ENCODE data around the gene DHCR7.
"Not testable (repeated sequence)": the region's sequence is repeated elsewhere in the genome, so short reads cannot be mapped to it uniquely, and the experiment has no call there.

DHCR7 gene

GRCh38 chr11:71436861-71437260 lies 11.3 kb downstream of the DHCR7 start:
- DNase-seq = no peak

DNA sequence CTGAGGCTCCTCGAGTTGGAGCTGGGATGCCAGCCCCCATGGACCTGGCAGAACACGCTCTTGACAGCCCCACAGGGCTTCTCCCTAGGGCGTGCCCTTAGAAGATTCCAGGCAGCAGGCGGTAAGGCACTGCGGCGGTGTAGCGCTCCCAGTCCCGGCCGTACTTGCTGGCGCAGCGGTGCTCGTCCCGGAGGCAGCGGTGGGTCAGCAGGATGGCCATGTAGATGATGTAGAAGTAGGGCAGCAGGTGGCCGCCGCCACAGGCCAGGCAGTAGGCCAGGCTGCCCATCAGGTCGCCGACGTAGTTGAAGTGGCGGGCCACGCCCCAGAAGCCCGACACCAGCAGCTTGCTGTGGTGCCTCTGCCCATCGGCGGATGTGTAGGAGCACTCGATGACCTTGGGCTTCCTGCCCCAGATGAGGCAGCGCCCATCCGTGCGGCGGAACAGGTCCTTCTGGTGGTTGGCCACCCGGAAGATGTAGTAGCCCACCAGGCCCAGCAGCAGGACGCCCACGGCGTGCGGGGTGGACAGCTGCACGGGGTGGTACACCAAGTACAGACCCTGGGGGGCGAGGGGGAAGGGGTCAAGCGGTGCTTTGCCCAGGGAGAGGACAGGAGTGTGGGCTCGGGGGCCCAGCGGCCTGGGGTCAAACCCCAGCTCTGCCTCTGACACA lies 12.8 kb downstream of the DHCR7 start:
- no peak for DNase-seq

DNA sequence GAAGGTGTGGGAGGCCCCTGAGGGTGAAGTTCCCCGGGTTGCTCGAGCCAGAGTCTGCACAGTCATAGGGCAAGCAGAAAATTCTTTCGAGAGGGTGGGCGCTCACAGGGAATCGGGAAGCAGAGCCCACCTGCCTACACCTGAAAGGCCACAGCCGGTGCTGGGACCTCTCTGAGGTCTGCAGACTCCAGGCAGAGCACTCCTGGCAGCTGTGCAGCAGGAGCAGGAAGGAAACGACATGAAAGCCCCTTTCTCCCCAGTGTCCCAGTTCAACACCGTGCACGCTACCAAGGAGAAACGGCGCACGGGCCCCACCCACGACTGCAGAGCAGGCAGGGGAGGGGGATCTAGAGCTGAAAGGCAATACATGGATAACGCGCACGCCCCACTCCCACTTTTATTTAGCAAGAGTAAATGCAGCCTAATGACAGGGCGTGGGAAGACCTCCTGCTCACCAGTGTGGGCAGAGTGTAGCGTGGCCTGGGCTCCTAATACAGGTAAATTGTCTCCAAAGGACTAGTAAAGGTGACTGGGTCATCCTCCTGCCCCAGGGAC lies 13.5 kb downstream of the DHCR7 start:
- DNase-seq = no peak

DNA sequence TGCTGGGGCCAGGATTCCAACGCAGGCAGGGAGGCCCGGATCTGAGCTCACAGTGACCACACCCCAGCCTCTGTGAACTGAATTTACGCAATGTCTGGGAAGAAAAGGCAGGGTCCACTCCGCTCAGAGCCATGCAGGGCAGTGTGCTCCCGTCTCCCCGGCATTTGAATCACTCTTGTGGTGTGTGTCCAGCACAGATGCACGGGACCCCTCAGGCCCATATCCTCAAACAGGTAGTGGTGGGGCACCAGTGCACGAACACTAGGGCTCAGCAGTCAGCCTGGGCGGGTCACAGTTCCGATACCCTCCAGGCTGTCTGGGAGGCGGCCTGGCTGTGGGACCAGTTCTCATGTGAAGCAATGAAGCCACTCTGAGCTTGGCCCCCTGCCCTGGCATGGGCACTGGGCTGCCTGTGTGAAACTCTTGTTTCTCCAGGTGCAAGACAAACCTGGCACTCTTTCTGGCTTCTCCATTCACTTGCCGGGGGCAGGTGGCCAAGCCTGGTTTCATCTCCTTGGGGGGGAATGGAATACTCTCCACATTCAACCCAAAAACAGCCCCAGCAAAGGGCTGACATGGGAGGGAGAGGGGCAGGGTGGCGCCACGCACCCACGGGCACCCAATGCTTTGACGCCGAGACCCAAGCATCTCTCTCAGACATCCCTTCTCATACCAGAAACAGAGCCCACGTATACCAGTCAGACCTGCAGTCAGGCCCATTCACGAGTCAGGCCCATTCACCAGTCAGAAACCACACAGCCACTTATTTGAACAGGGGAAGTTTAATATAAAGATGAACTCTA lies 14.3 kb downstream of the DHCR7 start:
- no peak for DNase-seq

DNA sequence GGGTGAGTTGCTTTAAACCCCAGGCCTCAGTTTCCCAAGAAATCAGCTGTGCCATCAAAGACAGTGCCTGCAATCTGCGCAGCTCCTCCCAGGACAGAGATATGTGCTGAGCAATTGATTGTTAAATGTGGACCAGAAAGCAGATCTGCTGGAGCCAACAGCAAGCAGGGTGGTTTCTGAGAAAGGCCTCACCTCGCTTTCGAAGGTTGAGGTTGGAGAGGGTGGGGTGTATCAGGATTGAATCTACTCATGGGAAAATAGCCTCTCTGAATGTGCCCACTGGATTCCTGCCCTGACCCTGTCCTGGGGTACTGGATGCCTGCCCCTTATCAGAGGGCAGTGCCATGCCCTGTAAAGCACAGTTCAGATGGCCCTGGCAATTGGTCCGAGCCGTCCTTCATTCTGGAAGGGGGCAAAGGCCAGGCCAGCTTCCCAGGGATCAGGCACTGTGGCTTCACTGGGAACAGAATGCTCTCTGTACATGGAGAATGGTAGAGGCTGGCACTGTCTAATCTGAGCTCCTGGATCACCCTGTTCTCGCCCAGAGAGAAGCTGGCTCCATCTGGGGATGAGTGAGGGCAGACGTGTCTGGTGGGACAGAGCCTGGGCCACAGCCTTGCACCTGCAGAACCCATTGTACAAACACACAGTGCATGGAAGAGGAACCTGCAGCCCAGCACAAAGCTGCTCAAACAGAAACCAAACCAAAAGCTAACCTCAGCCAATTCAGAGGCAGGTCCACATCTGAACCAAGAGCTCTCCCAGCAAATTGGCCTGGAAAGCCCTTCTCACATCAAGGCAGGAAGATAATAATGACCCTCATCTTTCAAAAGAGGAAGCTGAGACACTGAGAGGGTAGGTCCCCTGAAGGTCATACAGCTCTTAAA lies 15.2 kb downstream of the DHCR7 start:
- no peak for DNase-seq

DNA sequence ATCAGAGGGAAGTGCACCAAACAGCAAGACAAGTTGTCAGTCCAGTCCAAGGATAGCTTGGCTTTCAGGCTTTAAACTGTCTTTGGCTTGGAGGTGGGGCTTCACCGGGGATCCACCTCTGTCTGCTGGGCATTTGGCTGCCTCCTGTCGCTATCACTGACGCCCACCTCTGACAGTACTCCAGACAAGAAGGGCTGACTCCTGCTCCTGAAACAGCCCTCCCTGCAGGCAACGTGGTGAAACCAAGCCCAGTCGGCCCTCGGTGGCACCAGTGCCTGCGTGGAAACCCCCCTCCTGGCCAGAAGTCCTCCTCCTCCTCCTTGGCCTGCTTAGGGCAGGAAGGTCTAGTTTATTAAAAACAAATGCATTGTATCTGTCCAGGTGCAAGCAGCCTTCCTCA lies 16.9 kb downstream of the DHCR7 start:
- DNase-seq = no peak

DNA sequence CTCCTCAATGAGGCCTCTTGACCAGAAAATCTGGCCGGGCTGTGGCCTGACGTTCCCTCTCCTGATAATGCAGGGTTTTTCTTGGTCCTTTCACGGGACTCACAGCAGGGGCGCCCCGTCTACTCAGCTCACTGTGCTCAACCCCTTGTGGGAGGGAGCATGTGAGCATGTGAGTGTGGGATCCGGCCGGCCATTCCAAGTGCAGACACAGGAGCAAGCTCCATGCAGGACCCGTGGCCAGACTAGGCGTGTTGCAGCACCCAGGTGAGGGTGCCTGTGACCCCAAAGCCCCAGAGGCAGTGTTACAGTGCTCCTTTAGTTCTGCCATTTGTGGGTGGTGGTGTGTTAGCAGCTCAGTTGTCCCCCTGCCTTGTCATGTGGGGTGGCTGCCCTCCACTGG lies 18.0 kb downstream of the DHCR7 start:
- no peak for DNase-seq

GRCh38 chr11:71429701-71430100 lies 18.5 kb downstream of the DHCR7 start:
- no peak for DNase-seq

DNA sequence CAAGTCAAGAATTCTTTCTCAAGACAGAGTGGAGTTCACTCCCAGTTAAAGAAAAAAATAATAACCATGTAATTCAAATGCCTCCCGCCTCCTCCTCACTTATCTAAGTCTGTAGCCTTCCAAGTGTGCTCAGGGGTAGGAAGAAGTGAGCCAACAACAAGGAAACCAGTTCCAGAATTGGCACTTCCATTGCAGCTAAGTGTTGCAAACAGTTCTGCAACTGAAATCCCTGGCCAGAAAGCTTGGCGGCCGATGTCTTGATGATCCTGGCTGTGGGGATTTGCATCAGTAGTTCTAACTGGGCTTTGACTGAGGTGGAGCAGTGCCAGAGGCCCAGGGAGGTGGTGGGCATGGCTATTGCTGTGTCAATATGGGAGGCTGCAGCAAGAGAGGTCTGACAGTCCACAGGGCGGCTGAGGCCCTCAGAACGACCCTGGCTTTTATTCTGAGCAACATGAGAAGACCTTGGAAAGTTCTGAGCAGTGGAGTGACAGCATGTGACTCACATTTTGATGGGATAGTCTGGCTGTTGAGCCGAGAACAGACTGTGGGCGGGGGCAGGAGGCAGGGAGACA lies 19.2 kb downstream of the DHCR7 start:
- DNase-seq = no peak

DNA sequence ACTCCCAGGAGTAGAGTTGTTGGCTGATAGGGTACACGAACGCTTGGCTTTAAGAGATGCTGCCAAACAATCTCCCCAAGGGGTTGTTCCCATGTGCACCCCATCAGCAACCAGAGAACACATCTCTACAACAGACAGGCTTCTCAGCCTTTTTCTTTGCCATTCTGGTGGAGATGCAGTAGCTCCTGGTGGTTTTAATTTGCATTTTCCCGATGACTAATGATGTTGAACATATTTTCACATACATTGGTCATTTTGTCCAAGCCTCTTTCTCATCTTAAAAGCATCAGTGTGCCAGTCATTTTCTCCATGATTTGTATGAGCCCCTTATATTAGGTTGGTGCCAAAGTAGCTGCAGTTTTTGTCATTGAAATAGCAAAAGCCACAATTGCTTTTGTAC lies 21.8 kb downstream of the DHCR7 start:
- no peak for DNase-seq

- no peak for DNase-seq
Measured at GRCh38 chr11:71425860-71426259, 22.3 kb downstream of the DHCR7 start.

- no peak for DNase-seq
Measured at GRCh38 chr11:71425409-71425808, 22.8 kb downstream of the DHCR7 start.

- DNase-seq = no peak
Measured at GRCh38 chr11:71423181-71423790, 24.9 kb downstream of the DHCR7 start.

DNA sequence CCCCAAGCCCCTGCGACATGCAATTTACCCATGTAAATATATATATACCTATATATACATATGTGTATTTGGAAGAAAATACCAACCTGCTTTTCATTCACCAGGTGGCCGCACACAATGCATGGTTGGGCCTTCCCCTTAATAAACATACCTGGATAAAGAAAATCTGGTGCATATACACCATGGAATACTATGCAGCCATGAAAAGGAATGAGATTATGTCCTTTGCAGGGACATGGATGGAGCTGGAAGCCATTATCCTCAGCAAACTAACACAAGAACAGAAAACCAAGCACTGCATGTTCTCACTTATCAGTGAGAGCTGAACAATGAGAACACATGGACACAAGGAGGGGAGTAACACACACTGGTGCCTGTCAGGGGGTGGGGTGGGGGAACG lies 25.9 kb downstream of the DHCR7 start:
- not testable (repeated sequence) for DNase-seq

GRCh38 chr11:71421392-71421950 lies 26.7 kb downstream of the DHCR7 start:
- DNase-seq = no peak

DNA sequence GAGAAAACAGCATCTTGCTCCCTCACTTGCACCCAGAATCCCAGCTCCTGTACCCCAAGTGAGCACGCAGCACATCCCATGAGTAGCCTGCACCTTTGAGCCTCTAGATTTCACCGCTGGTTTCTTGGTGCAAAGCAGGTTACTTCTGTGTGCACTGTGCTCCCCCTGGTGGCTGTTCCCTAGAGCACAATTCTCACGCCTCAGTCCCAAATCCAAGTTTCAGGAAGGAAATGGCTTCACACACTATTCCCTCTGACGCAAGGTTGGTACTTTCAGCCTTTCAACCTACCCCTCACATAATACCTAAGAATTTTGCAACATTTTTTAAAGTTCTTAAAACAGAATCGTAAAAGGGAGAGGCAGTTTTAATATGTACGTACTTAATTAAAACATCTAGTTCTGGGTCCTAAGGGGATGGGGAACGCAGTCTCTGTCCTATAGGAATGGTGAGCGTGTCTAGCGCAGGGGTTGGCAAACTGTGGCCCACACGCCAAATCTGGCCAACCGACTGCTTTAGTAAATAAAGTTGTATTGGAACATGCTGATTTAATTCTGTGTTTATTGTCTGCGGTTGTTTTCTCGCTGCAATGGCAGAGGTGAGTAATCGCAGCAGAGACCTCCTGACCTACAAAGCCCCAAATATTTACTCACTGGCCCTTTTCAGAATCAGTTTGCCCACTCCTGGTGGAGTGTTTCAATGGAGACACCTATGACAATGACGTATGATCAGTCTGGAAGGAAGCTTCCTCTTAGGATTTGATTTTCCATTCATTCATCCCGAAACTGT lies 27.5 kb downstream of the DHCR7 start:
- no peak for DNase-seq

DNA sequence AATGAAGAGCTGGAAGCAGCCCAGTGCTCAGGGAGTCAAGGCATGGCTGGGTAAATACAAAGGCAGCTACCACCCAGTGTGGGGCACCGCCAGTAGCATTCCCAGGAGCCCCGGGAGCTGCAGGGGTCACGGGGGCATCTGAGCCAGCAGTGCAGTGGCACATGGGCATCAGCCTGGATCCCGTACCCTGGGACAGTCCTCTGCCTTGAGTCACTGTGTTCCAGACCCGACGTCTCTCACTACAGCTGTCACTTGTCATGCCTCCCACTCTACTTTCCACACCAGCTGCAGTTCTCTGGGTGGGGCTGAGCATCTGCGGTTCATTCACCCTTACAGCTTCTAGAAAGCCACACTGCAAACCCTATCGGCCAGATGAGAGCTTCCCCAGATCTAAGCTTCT lies 29.6 kb downstream of the DHCR7 start:
- DNase-seq = no peak

DNA sequence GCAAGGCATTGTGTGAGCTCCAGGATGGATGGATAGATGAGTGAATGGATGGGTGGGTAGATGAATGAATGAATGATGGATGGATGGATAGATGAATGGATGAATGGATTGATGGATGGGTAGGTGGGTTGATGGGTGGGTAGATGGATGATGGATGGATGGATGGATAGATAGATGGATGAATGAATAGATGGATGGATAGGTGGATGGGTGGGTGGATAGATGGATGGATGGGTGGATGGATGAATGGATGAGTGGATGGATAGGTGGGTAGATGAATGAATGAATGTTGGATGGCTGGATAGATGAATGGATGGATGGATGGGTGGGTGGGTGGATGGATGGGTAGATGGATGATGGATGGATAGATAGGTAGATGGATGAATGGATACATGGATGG lies 33.5 kb downstream of the DHCR7 start:
- no peak for DNase-seq

- no peak for DNase-seq
Measured at GRCh38 chr11:71410363-71410966, 37.7 kb downstream of the DHCR7 start.

DNA sequence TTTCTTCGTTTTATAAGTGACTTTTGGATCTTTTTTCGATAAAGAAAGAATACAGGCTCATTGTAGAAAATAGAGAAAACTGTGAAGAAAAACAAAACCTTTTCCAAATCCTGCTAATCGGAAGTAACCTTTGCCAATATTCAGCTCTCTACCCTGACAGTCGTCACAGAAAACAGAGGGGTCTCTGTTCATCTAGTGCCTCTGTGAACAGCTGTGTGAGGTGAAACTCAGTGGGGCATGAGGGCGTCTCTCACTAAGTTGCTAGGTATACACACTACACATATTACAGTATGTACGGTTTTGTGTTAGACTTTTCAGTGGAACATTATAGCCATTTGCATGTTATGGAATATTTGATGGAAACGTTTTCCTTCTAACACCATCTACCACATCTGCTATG lies 39.4 kb downstream of the DHCR7 start:
- no peak for DNase-seq

- no peak for DNase-seq
Measured at GRCh38 chr11:71407356-71407755, 40.8 kb downstream of the DHCR7 start.

All from CD4-positive, alpha-beta T cell treated with Interleukin-21 for 1 hour (primary cell).